SKM-1 (cell line): ENCODE data around the gene MSH5.
A peak's percentile ranks its signal among the peaks of the same experiment; 100 is the strongest.

Source experiments
- DNase-seq: peaks from one replicate; lab custom pipeline; 2025; ENCODE audit not compliant: unreplicated experiment; lab: John Stamatoyannopoulos, UW

Gene MSH5

GRCh38 chr6:31752739-31753319 is 13.0 kb downstream of the MSH5 start:
- DNase-seq, result no peak

- DNase-seq, result no peak
These were observed 18.5 kb downstream of the MSH5 start for GRCh38 chr6:31758281-31758680.

GRCh38 chr6:31760790-31761189 is 21.0 kb downstream of the MSH5 start:
- DNase-seq, result no peak

- no peak for DNase-seq
These were observed 21.5 kb downstream of the MSH5 start for GRCh38 chr6:31761343-31761742.

- DNase-seq, result no peak
These were observed 22.6 kb downstream of the MSH5 start, which contains the start of gene SAPCD1 for GRCh38 chr6:31762356-31762755. SAPCD1 (plus strand) TSS chr6:31762656; CDS start chr6:31763055, 399 bp downstream.

GRCh38 chr6:31762878-31763618 is 23.2 kb downstream of the MSH5 start:
- DNase-seq, result no peak

- no peak for DNase-seq
These were observed 23.8 kb downstream of the MSH5 start for GRCh38 chr6:31763619-31763940.

GRCh38 chr6:31764198-31764597 is 24.4 kb downstream of the MSH5 start:
- DNase-seq, result no peak

GRCh38 chr6:31765559-31765909 is 25.7 kb downstream of the MSH5 start:
- no peak for DNase-seq

GRCh38 chr6:31765910-31766794 is 26.3 kb downstream of the MSH5 start:
- no peak for DNase-seq

- no peak for DNase-seq
These were observed 27.4 kb downstream of the MSH5 start for GRCh38 chr6:31767096-31767645.

- DNase-seq, result no peak
These were observed 28.8 kb downstream of the MSH5 start for GRCh38 chr6:31768363-31769257.

- DNase-seq, result peak; percentile 68
These were observed 30.0 kb downstream of the MSH5 start for GRCh38 chr6:31769684-31770371.

- DNase-seq, result no peak
These were observed 31.1 kb downstream of the MSH5 start for GRCh38 chr6:31770860-31771259.

GRCh38 chr6:31771992-31772358 is 32.2 kb downstream of the MSH5 start:
- DNase-seq, result no peak

- DNase-seq, result no peak
These were observed 35.4 kb downstream of the MSH5 start for GRCh38 chr6:31775184-31775583.

GRCh38 chr6:31775633-31776484 is 36.1 kb downstream of the MSH5 start:
- DNase-seq, result no peak

- DNase-seq, result no peak
These were observed 36.7 kb downstream of the MSH5 start for GRCh38 chr6:31776485-31776988.
